Peyer's patch (tissue), 4 donors: ENCODE measurements around the gene MCRIP2. TPM values are rescaled to one million over a fixed set of nuclear protein-coding genes. Genes with fewer than 3 reads are reported as not detected.

Source experiments
- DNase-seq, 3 donors: peaks; one replicate each; pipeline ENCODE4 v3.0.0-alpha.2; 2017 to 2019
- H3K27ac ChIP-seq, 4 donors: fragments of 200-600 bp; sonication (generic); one replicate each; pipeline ENCODE4 v1.5.1; 2016 to 2019
- H3K27me3 ChIP-seq, 2 donors: fragments of 200-600 bp; sonication (generic); one replicate each; pipeline ENCODE4 v1.5.1; 2019
- H3K36me3 ChIP-seq, 3 donors: fragments of 200-600 bp; sonication (generic); one replicate each; pipeline ENCODE4 v1.5.1; 2016 to 2019
- H3K4me1 ChIP-seq, 4 donors: fragments of 200-600 bp; sonication (generic); one replicate each; pipeline ENCODE4 v1.5.1; 2016 to 2019
- H3K4me3 ChIP-seq, 4 donors: fragments of 200-600 bp; sonication (generic); 1 replicate in 3 of 4; 2 replicates in 1 of 4; pipeline ENCODE4 v1.5.1; 2016 to 2019; ENCODE audit warnings: mild to moderate bottlenecking in 1 of 4
- H3K9me3 ChIP-seq, 4 donors: fragments of 200-600 bp; sonication (generic); one replicate each; pipeline ENCODE4 v1.5.1; 2016 to 2019; ENCODE audit warnings: mild to moderate bottlenecking in 1 of 4
- POLR2A ChIP-seq, 2 donors: fragments of 450-650 bp; IDR thresholded peaks; one replicate each; pipeline ENCODE4 v1.5.1; 2017; ENCODE audit warnings: antibody characterized with exemption in 2 of 2, mild to moderate bottlenecking in 2 of 2, moderate library complexity in 2 of 2
- total RNA-seq, 4 donors: library from RNA; depleted of rRNA; stranded (reverse); fragments of >200 nt; gene quantifications; one replicate each; pipeline ENCODE4 v1.1.0, GENCODE V29; 2016
- TF ChIP-seq, protein P1 (sequence below), 6 experiments: fragments of 450-650 bp in 4 of 6; fragments of 200-600 bp in 2 of 6; sonication (generic) in 1 of 6; IDR thresholded peaks; one replicate each; pipeline ENCODE4 v1.5.1; 2017 to 2019; ENCODE audit warnings: antibody characterized with exemption in 6 of 6, mild to moderate bottlenecking in 3 of 6, moderate library complexity in 1 of 6

The MCRIP2 gene
- total RNA-seq, 4 donors from 2014 or later: 114 to 260 (median 222) TPM

DNA sequence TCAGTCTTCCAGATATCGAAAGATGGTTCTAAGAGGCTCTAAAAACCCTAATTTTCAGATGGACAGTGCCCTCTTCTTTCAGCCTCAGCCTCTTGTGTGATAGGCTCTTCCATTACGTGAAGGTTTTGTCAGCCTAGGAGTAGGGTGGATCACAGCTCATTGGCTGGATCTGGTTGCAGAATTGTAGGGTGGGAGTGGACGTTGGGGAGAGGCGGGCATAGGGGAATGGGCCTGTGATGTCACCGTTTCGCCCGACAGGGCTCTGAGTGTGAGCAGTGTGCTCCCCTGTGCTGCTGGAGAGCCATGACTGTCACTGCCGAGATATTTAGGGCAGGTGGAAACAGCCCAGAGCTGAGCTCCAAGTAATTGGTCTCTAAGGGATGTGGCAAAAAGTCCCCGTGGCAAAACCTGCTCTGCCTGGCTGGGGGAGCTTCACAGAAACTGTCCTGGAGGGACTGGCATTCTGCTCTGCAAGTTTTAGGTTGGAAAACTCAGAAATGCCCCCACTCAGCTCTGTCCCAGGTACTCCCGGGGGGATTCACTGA, 17.0 kb upstream of the MCRIP2 start:
- Histone ChIP-seq H3K27ac (no peak overlapping the region), H3K4me1 (peaks cover 0 to 6% (median 0%) of the 10 kb centered on the region in 4 donors), H3K27me3 (no peaks in the 10 kb centered on the region), H3K9me3 (no peaks in the 10 kb centered on the region), H3K36me3 (peaks cover 0 to 44% (median 0%) of the 10 kb centered on the region in 3 donors), H3K4me3 (no peak overlapping the region)
- TF ChIP-seq, protein P1, sequence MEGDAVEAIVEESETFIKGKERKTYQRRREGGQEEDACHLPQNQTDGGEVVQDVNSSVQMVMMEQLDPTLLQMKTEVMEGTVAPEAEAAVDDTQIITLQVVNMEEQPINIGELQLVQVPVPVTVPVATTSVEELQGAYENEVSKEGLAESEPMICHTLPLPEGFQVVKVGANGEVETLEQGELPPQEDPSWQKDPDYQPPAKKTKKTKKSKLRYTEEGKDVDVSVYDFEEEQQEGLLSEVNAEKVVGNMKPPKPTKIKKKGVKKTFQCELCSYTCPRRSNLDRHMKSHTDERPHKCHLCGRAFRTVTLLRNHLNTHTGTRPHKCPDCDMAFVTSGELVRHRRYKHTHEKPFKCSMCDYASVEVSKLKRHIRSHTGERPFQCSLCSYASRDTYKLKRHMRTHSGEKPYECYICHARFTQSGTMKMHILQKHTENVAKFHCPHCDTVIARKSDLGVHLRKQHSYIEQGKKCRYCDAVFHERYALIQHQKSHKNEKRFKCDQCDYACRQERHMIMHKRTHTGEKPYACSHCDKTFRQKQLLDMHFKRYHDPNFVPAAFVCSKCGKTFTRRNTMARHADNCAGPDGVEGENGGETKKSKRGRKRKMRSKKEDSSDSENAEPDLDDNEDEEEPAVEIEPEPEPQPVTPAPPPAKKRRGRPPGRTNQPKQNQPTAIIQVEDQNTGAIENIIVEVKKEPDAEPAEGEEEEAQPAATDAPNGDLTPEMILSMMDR (IDR thresholded peaks at IDR 0.05): no peak
- TF ChIP-seq POLR2A (IDR thresholded peaks at IDR 0.05): no peak
- no peak for DNase-seq

DNA sequence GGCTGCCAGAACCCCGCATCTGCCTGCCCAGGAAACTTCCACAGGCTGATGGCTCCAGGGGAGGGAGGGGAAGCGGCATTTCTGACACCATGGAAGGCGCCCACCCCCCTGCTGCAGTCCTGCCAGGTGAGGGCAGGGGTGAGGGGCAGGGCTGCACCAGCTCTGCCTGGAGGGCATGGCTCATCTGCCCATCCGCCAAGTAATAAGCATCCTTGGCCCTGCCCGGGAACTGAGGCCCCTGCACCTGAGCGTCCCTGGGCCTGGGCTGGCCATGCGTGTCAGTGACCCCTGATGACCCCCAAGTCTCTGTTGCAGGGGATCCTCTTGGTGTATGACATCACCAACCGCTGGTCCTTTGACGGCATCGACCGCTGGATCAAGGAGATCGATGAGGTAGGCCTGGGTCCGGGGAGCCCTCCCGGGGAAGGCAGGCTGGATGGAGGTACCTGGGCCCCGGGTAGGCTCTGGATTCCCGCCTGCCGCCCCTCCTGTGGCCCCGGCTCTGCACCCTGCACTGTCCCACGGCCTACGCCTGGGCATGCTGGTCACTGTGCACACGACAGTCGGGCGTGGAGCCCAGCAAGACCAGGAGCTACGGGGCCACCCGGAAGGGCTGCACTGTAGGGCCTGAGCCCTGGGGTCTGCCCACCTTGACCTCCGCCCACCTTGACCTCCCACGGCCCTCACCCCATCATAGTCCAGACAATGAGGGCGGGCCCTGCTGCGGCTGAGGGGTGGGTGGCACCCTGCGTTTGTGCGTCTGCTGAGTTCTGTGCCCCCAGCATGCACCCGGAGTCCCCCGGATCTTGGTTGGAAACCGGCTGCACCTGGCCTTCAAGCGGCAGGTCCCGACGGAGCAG, 16.3 kb upstream of the MCRIP2 start:
- no peak for TF ChIP-seq POLR2A (IDR thresholded peaks at IDR 0.05)
- TF ChIP-seq, protein P1 (IDR thresholded peaks at IDR 0.05): no peak
- Histone ChIP-seq H3K27ac (no peak overlapping the region), H3K4me1 (peaks cover 0 to 13% (median 0%) of the 10 kb centered on the region in 4 donors), H3K9me3 (no peaks in the 10 kb centered on the region), H3K27me3 (no peaks in the 10 kb centered on the region), H3K36me3 (peaks cover 0 to 44% (median 0%) of the 10 kb centered on the region in 3 donors), H3K4me3 (no peak overlapping the region)
- DNase-seq: no peak

DNA sequence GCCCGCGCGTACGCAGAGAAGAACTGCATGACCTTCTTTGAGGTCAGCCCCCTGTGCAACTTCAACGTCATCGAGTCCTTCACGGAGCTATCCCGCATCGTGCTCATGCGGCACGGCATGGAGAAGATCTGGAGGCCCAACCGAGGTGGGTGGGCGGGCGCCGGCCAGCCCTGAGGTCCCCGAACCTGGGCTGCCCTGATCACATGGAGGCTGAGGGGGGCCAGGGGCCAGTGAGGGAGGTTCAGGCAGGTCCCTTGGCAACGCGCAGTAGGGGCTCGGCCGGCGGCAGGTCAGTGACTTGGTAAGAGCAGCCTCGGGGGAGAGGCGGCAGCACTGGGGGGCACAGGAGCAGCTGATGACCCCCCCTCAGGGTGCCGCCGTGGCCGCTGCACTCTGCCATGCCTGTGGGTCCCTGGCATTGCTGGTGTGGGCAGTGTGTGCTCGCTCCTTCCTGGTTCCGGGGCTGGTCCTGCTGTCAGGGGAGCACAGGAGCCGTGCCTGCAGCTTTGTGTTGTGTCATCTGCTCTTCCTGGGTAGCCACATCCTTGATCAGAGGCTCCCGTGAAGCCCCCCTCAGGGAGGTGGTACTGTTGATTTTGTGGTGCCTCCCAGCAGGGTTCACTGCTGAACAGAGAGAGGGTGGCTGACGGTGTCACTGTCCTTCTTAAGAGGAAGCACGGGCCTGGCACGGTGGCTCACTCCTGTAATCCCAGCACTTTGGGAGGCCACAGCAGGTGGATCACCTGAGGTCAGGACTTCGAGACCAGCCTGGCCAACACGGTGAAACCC, 15.5 kb upstream of the MCRIP2 start:
- Histone ChIP-seq H3K27me3 (no peaks in the 10 kb centered on the region), H3K27ac (no peak overlapping the region), H3K36me3 (peaks cover 0 to 44% (median 0%) of the 10 kb centered on the region in 3 donors), H3K4me3 (no peak overlapping the region), H3K4me1 (peaks cover 0 to 20% (median 3%) of the 10 kb centered on the region in 4 donors), H3K9me3 (no peaks in the 10 kb centered on the region)
- DNase-seq: no peak
- no peak for TF ChIP-seq POLR2A (IDR thresholded peaks at IDR 0.05)
- TF ChIP-seq, protein P1 (IDR thresholded peaks at IDR 0.05): no peak

DNA sequence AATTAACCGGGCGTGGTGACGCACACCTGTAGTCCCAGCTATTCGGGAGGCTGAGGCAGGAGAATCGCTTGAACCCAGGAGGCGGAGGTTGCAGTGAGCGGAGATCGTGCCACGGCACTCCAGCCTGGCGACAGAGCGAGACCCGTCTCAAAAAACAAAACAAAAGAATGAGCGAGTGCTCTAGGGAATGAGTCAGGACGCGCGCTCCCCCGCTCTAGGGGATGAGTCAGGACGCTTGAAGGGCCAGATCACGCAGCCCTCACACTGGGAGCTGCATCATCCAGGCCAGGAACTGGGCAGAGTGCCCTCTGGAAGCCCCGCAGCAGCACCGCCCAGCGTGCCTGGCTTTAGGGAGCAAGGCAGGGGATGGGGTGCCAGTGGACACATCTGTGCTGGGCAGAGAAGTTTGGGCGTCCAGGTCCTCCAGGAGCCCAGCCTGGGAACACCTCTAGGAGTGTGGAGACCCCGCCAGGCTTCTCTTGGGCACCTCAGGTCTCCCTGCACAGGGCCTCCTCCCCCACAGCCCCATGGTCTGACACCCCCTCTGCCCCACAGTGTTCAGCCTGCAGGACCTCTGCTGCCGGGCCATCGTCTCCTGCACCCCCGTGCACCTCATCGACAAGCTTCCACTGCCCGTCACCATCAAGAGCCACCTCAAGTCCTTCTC, 14.7 kb upstream of the MCRIP2 start:
- Histone ChIP-seq H3K27me3 (no peaks in the 10 kb centered on the region), H3K4me1 (peaks cover 0 to 20% (median 4%) of the 10 kb centered on the region in 4 donors), H3K27ac (no peak overlapping the region), H3K36me3 (peaks cover 0 to 44% (median 0%) of the 10 kb centered on the region in 3 donors), H3K4me3 (no peak overlapping the region), H3K9me3 (no peaks in the 10 kb centered on the region)
- TF ChIP-seq, protein P1 (IDR thresholded peaks at IDR 0.05): no peak
- no peak for TF ChIP-seq POLR2A (IDR thresholded peaks at IDR 0.05)
- no peak for DNase-seq
